HG02970 (cell line): Measurements from ENCODE around the gene ATP6V1F.

Experiments
- ATAC-seq: cut with Tn5 transposase; IDR thresholded peaks from one replicate; pipeline ENCODE4 v1.9.1; 2021; ENCODE audit warnings: mild to moderate bottlenecking, moderate library complexity, moderate number of reproducible peaks; ENCODE audit not compliant: unreplicated experiment, low FRiP score

The ATP6V1F gene

GRCh38 chr7:128880791-128881457 lies 18.3 kb downstream of the ATP6V1F start:
- no peak for ATAC-seq

- no peak for ATAC-seq
These were observed 18.9 kb downstream of the ATP6V1F start for GRCh38 chr7:128881458-128882125.

GRCh38 chr7:128882134-128882533 lies 19.5 kb downstream of the ATP6V1F start:
- no peak for ATAC-seq

- no peak for ATAC-seq
These were observed 21.2 kb downstream of the ATP6V1F start for GRCh38 chr7:128883622-128884448.

GRCh38 chr7:128884561-128885369 lies 22.1 kb downstream of the ATP6V1F start:
- ATAC-seq: no peak

GRCh38 chr7:128885370-128886187 lies 22.9 kb downstream of the ATP6V1F start:
- no peak for ATAC-seq

- no peak for ATAC-seq
These were observed 23.9 kb downstream of the ATP6V1F start for GRCh38 chr7:128886391-128887168.

- ATAC-seq: no peak
These were observed 24.7 kb downstream of the ATP6V1F start for GRCh38 chr7:128887169-128888038.

GRCh38 chr7:128888039-128888755 lies 25.5 kb downstream of the ATP6V1F start:
- ATAC-seq: no peak

- no peak for ATAC-seq
These were observed 26.1 kb downstream of the ATP6V1F start for GRCh38 chr7:128888756-128889095.

- ATAC-seq: no peak
These were observed 26.5 kb downstream of the ATP6V1F start for GRCh38 chr7:128889121-128889520.

GRCh38 chr7:128890306-128891109 lies 27.9 kb downstream of the ATP6V1F start:
- no peak for ATAC-seq

- no peak for ATAC-seq
These were observed 28.7 kb downstream of the ATP6V1F start for GRCh38 chr7:128891110-128891941.

GRCh38 chr7:128891942-128892269 lies 29.2 kb downstream of the ATP6V1F start:
- ATAC-seq: no peak

GRCh38 chr7:128892521-128893250 lies 30.0 kb downstream of the ATP6V1F start:
- no peak for ATAC-seq
